ENCODE measurements around the gene ZRANB1.

- TF ChIP-seq SUZ12 (IDR thresholded peaks at IDR 0.05) (no peak), ARNT (IDR thresholded peaks at IDR 0.05) (no peak), HDGF (IDR thresholded peaks at IDR 0.05; ENCODE audit: borderline replicate concordance) (no peak), CTBP1 (IDR thresholded peaks at IDR 0.05; ENCODE audit: borderline replicate concordance) (no peak), ELF4 (IDR thresholded peaks at IDR 0.05) (no peak), FOXK2 (IDR thresholded peaks at IDR 0.05) (no peak), ZNF384 (IDR thresholded peaks at IDR 0.05) (no peak), L3MBTL2 (conservative IDR thresholded peaks at IDR 0.05) (no peak), SP1 (IDR thresholded peaks at IDR 0.05) (no peak)
These were observed 13.9 kb downstream of the ZRANB1 start for GRCh38 chr10:124955868-124956267.
